CD1c-positive myeloid dendritic cell (primary cell): ENCODE measurements around the gene SLC19A3.
"Not testable (repeated sequence)": the region's sequence is repeated elsewhere in the genome, so short reads cannot be mapped to it uniquely, and the experiment has no call there.

Experiments
- DNase-seq: peaks from one replicate; pipeline ENCODE4 v3.0.0-alpha.2; 2016; ENCODE audit errors: extremely low spot score

Gene SLC19A3

GRCh38 chr2:227703280-227703732, 14.5 kb downstream of the SLC19A3 start:
- no peak for DNase-seq

- DNase-seq: no peak
These were observed 16.3 kb downstream of the SLC19A3 start for GRCh38 chr2:227701556-227701955.

GRCh38 chr2:227696990-227697679, 20.7 kb downstream of the SLC19A3 start:
- DNase-seq: no peak

GRCh38 chr2:227687189-227687588, 30.6 kb downstream of the SLC19A3 start:
- no peak for DNase-seq

GRCh38 chr2:227684258-227684657, 33.6 kb downstream of the SLC19A3 start:
- no peak for DNase-seq

GRCh38 chr2:227677928-227678327, 39.9 kb downstream of the SLC19A3 start:
- no peak for DNase-seq

- no peak for DNase-seq
These were observed 43.3 kb downstream of the SLC19A3 start for GRCh38 chr2:227674485-227674884.

- DNase-seq: not testable (repeated sequence)
These were observed 44.2 kb downstream of the SLC19A3 start for GRCh38 chr2:227673620-227674019.

GRCh38 chr2:227671170-227671905, 46.5 kb downstream of the SLC19A3 start:
- no peak for DNase-seq

GRCh38 chr2:227666631-227667170, 51.1 kb downstream of the SLC19A3 start, which contains the start of gene SCYGR5:
SCYGR5 (plus strand) TSS chr2:227666804; CDS start chr2:227666804, 0 bp downstream.
- DNase-seq: not testable (repeated sequence)

GRCh38 chr2:227665189-227665940, 52.5 kb downstream of the SLC19A3 start:
- DNase-seq: no peak

- DNase-seq: no peak
These were observed 56.0 kb downstream of the SLC19A3 start for GRCh38 chr2:227661827-227662226.

GRCh38 chr2:227661025-227661649, 56.7 kb downstream of the SLC19A3 start:
- no peak for DNase-seq

- DNase-seq: no peak
These were observed 60.5 kb downstream of the SLC19A3 start for GRCh38 chr2:227657199-227657845.

- peak; percentile 48 for DNase-seq
These were observed 62.4 kb downstream of the SLC19A3 start for GRCh38 chr2:227655454-227655853.

GRCh38 chr2:227654426-227654825, 63.4 kb downstream of the SLC19A3 start:
- DNase-seq: no peak

GRCh38 chr2:227653419-227653818, 64.4 kb downstream of the SLC19A3 start:
- DNase-seq: peak; percentile 3

GRCh38 chr2:227643990-227644551, 73.8 kb downstream of the SLC19A3 start:
- DNase-seq: no peak

GRCh38 chr2:227642656-227643055, 75.2 kb downstream of the SLC19A3 start:
- no peak for DNase-seq

GRCh38 chr2:227634201-227634600, 83.6 kb downstream of the SLC19A3 start:
- DNase-seq: no peak
